Ishikawa (cell line): ENCODE data around the gene CES3.

Experiments used
- CEBPB ChIP-seq: IDR thresholded peaks from 2 replicates; pipeline ENCODE4 v1.6.1; 2012
- CREB1 ChIP-seq: IDR thresholded peaks from 2 replicates; pipeline ENCODE4 v1.6.1; 2012; ENCODE audit warnings: low read depth
- EGR1 ChIP-seq: IDR thresholded peaks from 2 replicates; pipeline ENCODE4 v1.6.1; 2012
- EP300 ChIP-seq: IDR thresholded peaks from 2 replicates; pipeline ENCODE4 v1.6.1; 2012; ENCODE audit warnings: borderline replicate concordance
- FOXM1 ChIP-seq: IDR thresholded peaks from 2 replicates; pipeline ENCODE4 v1.6.1; 2012; ENCODE audit warnings: low read depth, borderline replicate concordance
- MAX ChIP-seq: IDR thresholded peaks from 2 replicates; pipeline ENCODE4 v1.6.1; 2012
- NFIC ChIP-seq: IDR thresholded peaks from 2 replicates; pipeline ENCODE4 v1.6.1; 2012
- RAD21 ChIP-seq: IDR thresholded peaks from 2 replicates; pipeline ENCODE4 v1.6.1; 2012; ENCODE audit warnings: low read depth
- TAF1 ChIP-seq: IDR thresholded peaks from 2 replicates; pipeline ENCODE4 v1.6.1; 2012; ENCODE audit warnings: low read depth, mild to moderate bottlenecking
- TCF12 ChIP-seq: IDR thresholded peaks from 2 replicates; pipeline ENCODE4 v1.6.1; 2012; ENCODE audit warnings: low read depth
- TEAD4 ChIP-seq: IDR thresholded peaks from 2 replicates; pipeline ENCODE4 v1.6.1; 2012
- USF1 ChIP-seq: IDR thresholded peaks from 2 replicates; pipeline ENCODE4 v1.6.1; 2012
- YY1 ChIP-seq: IDR thresholded peaks from 2 replicates; pipeline ENCODE4 v1.6.1; 2012; ENCODE audit warnings: low read depth
- ZBTB7A ChIP-seq: IDR thresholded peaks from 2 replicates; pipeline ENCODE4 v1.6.1; 2012; ENCODE audit warnings: low read depth
- TF ChIP-seq, protein P1 (sequence below): IDR thresholded peaks from 2 replicates; pipeline ENCODE4 v1.6.1; 2012; ENCODE audit warnings: low read depth, mild to moderate bottlenecking

Gene CES3

DNA sequence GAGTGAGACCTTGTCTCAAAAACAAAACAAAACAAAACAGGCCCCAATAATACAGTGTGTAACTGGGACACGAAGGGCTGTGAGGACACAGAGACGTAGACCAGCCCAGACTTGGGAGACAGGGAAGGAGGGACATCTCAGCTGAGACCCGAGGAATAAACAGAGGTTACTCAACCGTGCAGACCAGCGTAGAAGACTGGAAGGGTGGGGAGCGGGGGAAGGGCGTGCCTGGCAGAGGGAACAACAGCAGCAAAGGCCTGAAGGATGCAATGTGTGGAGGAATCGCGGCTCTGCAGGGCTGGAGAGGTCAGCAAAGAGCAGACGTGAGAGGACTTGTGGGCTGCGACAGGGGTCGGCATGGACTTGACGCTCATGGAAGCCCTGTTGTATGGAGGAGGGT is 15.7 kb downstream of the CES3 start:
- TF ChIP-seq CEBPB (no peak), NFIC (no peak), TAF1 (no peak), EGR1 (no peak), RAD21 (no peak), FOXM1 (no peak)

- no peak for TF ChIP-seq CEBPB
- TF ChIP-seq TEAD4, result no peak
- TF ChIP-seq RAD21, result peak; percentile 99
Measured at GRCh38 chr16:66977341-66978113, 16.5 kb downstream of the CES3 start.

GRCh38 chr16:66979011-66979717 is 18.1 kb downstream of the CES3 start:
- TF ChIP-seq CREB1, result no peak
- TF ChIP-seq EP300, result no peak
- TF ChIP-seq, protein P1, sequence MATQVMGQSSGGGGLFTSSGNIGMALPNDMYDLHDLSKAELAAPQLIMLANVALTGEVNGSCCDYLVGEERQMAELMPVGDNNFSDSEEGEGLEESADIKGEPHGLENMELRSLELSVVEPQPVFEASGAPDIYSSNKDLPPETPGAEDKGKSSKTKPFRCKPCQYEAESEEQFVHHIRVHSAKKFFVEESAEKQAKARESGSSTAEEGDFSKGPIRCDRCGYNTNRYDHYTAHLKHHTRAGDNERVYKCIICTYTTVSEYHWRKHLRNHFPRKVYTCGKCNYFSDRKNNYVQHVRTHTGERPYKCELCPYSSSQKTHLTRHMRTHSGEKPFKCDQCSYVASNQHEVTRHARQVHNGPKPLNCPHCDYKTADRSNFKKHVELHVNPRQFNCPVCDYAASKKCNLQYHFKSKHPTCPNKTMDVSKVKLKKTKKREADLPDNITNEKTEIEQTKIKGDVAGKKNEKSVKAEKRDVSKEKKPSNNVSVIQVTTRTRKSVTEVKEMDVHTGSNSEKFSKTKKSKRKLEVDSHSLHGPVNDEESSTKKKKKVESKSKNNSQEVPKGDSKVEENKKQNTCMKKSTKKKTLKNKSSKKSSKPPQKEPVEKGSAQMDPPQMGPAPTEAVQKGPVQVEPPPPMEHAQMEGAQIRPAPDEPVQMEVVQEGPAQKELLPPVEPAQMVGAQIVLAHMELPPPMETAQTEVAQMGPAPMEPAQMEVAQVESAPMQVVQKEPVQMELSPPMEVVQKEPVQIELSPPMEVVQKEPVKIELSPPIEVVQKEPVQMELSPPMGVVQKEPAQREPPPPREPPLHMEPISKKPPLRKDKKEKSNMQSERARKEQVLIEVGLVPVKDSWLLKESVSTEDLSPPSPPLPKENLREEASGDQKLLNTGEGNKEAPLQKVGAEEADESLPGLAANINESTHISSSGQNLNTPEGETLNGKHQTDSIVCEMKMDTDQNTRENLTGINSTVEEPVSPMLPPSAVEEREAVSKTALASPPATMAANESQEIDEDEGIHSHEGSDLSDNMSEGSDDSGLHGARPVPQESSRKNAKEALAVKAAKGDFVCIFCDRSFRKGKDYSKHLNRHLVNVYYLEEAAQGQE, result no peak
- TF ChIP-seq RAD21, result no peak
- TF ChIP-seq MAX, result no peak
- no peak for TF ChIP-seq EGR1
- TF ChIP-seq USF1, result no peak
- TF ChIP-seq TAF1, result no peak

DNA sequence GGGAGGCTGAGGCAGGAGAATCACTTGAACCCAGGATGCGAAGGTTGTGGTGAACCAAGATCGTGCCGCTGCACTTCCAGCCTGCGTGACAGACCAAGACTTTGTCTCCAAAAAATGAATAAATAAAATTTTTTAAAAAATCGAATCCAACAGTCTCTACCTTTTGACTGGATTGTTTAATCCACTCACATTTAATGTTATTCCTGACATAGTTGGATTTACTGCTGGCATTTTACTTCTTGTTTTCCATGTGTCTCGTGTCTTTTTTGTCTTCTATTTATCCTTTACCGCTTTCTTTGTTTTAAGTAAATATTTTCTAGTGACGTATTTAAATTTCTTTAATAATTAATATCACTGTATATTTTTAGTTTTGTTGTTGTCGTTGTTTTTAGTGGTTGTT is 22.0 kb downstream of the CES3 start:
- TF ChIP-seq FOXM1 (no peak), RAD21 (no peak), TCF12 (no peak), YY1 (no peak), TAF1 (no peak), ZBTB7A (no peak), CREB1 (no peak), NFIC (no peak), TEAD4 (no peak), MAX (no peak), EP300 (no peak), EGR1 (no peak), CEBPB (no peak), USF1 (no peak)
- TF ChIP-seq, protein P1, result no peak

DNA sequence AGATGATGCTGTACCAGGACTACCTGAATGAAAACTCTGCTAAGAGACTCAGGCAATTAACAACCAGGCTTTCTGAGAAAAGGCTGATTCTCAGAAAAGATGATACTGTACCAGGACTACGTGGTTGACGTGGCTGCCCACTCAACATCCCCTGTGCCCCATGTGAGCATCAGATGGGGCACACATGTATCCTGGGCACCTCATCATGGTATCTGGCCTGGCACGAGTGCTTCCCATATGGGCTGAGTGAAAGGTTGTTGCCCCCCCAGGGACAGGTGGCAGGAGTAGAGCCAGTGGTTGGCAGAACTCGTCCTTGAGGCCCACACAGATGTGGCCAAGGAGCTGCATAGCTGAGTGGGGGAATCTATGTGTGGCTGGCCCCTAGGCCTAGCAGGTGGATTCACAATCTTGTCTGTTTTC is 23.8 kb downstream of the CES3 start:
- TF ChIP-seq TAF1 (no peak), MAX (no peak)

DNA sequence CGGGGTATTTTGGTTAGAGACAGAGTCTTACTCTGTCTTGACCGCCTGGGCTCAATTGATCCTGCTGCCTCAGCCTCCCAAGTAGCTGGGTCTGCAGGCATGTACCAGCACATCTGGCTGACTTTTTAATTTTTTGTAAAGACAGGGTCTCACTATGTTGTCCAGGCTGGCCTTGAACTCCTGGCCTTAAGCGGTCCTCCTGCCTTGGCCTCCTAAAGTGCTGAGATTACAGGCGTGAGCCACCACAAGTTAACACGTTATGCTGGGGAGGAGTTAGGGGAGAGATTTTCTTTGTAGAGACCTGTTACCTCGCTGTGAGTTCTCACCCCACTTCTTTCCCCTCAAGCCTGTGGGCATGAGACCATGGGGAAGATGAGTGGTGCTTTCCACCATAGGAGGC is 25.5 kb downstream of the CES3 start:
- TF ChIP-seq YY1, result no peak
